HEK293 (cell line): Measurements from ENCODE around the gene C11orf58.

Experiments
- CTCF ChIA-PET: fragments of 350-600 bp; formaldehyde crosslinking; extraction: SDS; loops from one replicate; lab custom pipeline; 2021; ENCODE audit warnings: antibody characterized with exemption; lab: Yijun Ruan, JAX
- POLR2A ChIA-PET: fragments of 300-600 bp; formaldehyde crosslinking; extraction: SDS; loops from one replicate; lab custom pipeline; 2020; ENCODE audit warnings: antibody characterized with exemption, inconsistent platforms; lab: Yijun Ruan, JAX
- H3K27ac ChIP-seq: fragments of 200-500 bp; sonication (Bioruptor generic); 2 replicates; pipeline ENCODE4 v1.5.1; 2014; ENCODE audit warnings: low read depth, low read length, control low read depth, inconsistent platforms; ENCODE audit errors: extremely low read depth
- H3K36me3 ChIP-seq, 2 experiments: fragments of 200-500 bp in 1 of 2; sonication (Bioruptor generic) in 1 of 2; 1 replicate in 1 of 2; 2 replicates in 1 of 2; pipeline ENCODE4 v1.5.1; 2014 to 2017; ENCODE audit warnings: inconsistent platforms in 2 of 2, low read length in 2 of 2; ENCODE audit not compliant: control insufficient read depth in 2 of 2, insufficient read depth in 1 of 2
- H3K4me1 ChIP-seq: fragments of 200-500 bp; sonication (Bioruptor generic); 2 replicates; pipeline ENCODE4 v1.5.1; 2014; ENCODE audit warnings: mild to moderate bottlenecking, low read length, inconsistent platforms; ENCODE audit not compliant: control insufficient read depth, insufficient read depth
- H3K4me3 ChIP-seq: 2 replicates; pipeline ENCODE4 v1.5.1; 2011; ENCODE audit warnings: low read depth, mild to moderate bottlenecking, control low read depth, low read length, moderate library complexity
- H3K9me3 ChIP-seq: fragments of 200-500 bp; sonication (Bioruptor generic); 2 replicates; pipeline ENCODE4 v1.5.1; 2014; ENCODE audit warnings: low read depth, low read length, inconsistent platforms; ENCODE audit not compliant: control insufficient read depth, insufficient read depth
- BCL11B ChIP-seq: fragments of 450-650 bp; formaldehyde crosslinking; IDR thresholded peaks from 2 replicates; pipeline ENCODE4 v1.5.1; 2016; ENCODE audit warnings: low read depth, missing biosample characterization, missing genetic modification characterization
- FEZF1 ChIP-seq: fragments of 450-650 bp; formaldehyde crosslinking; IDR thresholded peaks from 2 replicates; pipeline ENCODE4 v1.5.1; 2016; ENCODE audit warnings: missing biosample characterization, missing genetic modification characterization
- KLF1 ChIP-seq: fragments of 450-650 bp; formaldehyde crosslinking; IDR thresholded peaks from 2 replicates; pipeline ENCODE4 v1.5.1; 2016; ENCODE audit warnings: missing biosample characterization, missing genetic modification characterization
- WT1 ChIP-seq: fragments of 450-650 bp; formaldehyde crosslinking; IDR thresholded peaks from 2 replicates; pipeline ENCODE4 v1.5.1; 2016; ENCODE audit warnings: missing biosample characterization, missing genetic modification characterization
- ZBTB10 ChIP-seq: fragments of 450-650 bp; formaldehyde crosslinking; IDR thresholded peaks from 2 replicates; pipeline ENCODE4 v1.5.1; 2016; ENCODE audit warnings: missing biosample characterization, missing genetic modification characterization
- ZBTB26 ChIP-seq: fragments of 450-650 bp; formaldehyde crosslinking; optimal IDR thresholded peaks from 2 replicates; pipeline ENCODE3; 2016; ENCODE audit warnings: missing biosample characterization, mild to moderate bottlenecking, missing genetic modification characterization
- ZNF19 ChIP-seq: fragments of 450-650 bp; formaldehyde crosslinking; IDR thresholded peaks from 2 replicates; pipeline ENCODE4; 2016; ENCODE audit warnings: missing biosample characterization, missing genetic modification characterization, low read depth
- ZNF24 ChIP-seq: fragments of 450-650 bp; formaldehyde crosslinking; IDR thresholded peaks from 2 replicates; pipeline ENCODE4 v1.5.1; 2016; ENCODE audit warnings: missing biosample characterization, missing genetic modification characterization
- ZNF529 ChIP-seq: fragments of 450-650 bp; formaldehyde crosslinking; IDR thresholded peaks from 2 replicates; pipeline ENCODE4 v1.5.1; 2017; ENCODE audit warnings: missing genetic modification characterization, missing biosample characterization; ENCODE audit not compliant: insufficient replicate concordance
- ZNF623 ChIP-seq: fragments of 450-650 bp; formaldehyde crosslinking; IDR thresholded peaks from 2 replicates; pipeline ENCODE4 v1.5.1; 2016; ENCODE audit warnings: missing biosample characterization, missing genetic modification characterization
- ZNF677 ChIP-seq: fragments of 450-650 bp; IDR thresholded peaks from 2 replicates; pipeline ENCODE4 v1.5.0; 2018; ENCODE audit warnings: missing biosample characterization, mild to moderate bottlenecking, missing genetic modification characterization, moderate library complexity
- ZNF747 ChIP-seq: fragments of 450-650 bp; formaldehyde crosslinking; IDR thresholded peaks from 2 replicates; pipeline ENCODE4 v1.5.1; 2016; ENCODE audit warnings: missing biosample characterization, missing genetic modification characterization
- ZNF768 ChIP-seq: fragments of 450-650 bp; formaldehyde crosslinking; IDR thresholded peaks from 2 replicates; pipeline ENCODE4 v1.5.1; 2018; ENCODE audit warnings: missing biosample characterization, mild to moderate bottlenecking, missing genetic modification characterization
- ZNF791 ChIP-seq: fragments of 450-650 bp; formaldehyde crosslinking; IDR thresholded peaks from 2 replicates; pipeline ENCODE4 v1.5.1; 2016; ENCODE audit warnings: missing biosample characterization, missing genetic modification characterization
- TF ChIP-seq, protein P1 (sequence below): fragments of 450-650 bp; formaldehyde crosslinking; IDR thresholded peaks from 2 replicates; pipeline ENCODE4 v1.5.1; 2016; ENCODE audit warnings: missing biosample characterization, missing genetic modification characterization, borderline replicate concordance
- TF ChIP-seq, protein P2 (sequence below): fragments of 450-650 bp; formaldehyde crosslinking; IDR thresholded peaks from 2 replicates; pipeline ENCODE4 v1.5.1; 2016; ENCODE audit warnings: missing biosample characterization, missing genetic modification characterization, borderline replicate concordance
- TF ChIP-seq, protein P3 (sequence below): fragments of 450-650 bp; formaldehyde crosslinking; IDR thresholded peaks from 2 replicates; pipeline ENCODE4 v1.5.1; 2016; ENCODE audit warnings: missing biosample characterization, missing genetic modification characterization, low read depth

The C11orf58 gene

GRCh38 chr11:16775614-16776283 is 37.3 kb downstream of the C11orf58 start:
- H3K27ac ChIP-seq, result no peak overlapping the region
- H3K4me3 ChIP-seq, result no peak overlapping the region
- ChIA-PET POLR2A (no interaction called here), CTCF (interaction anchor here (1.1 to 4.7 kb wide), 3 partner anchors 10 to 12 kb away, joined by 4 to 32 read pairs (median 6); no protein-coding TSS in a partner anchor)
- no peaks in the 10 kb centered on the region for H3K9me3 ChIP-seq
- no peaks in the 10 kb centered on the region for H3K36me3 ChIP-seq
- no peak for TF ChIP-seq ZBTB10 (tag by site-specific recombination)
- TF ChIP-seq KLF1 (tag by site-specific recombination), result no peak
- TF ChIP-seq WT1, result no peak
- no peak for TF ChIP-seq ZNF529 (tag by site-specific recombination)
- TF ChIP-seq ZNF768, result no peak
- TF ChIP-seq ZNF747, result no peak
- H3K4me1 ChIP-seq, result no peaks in the 10 kb centered on the region

DNA sequence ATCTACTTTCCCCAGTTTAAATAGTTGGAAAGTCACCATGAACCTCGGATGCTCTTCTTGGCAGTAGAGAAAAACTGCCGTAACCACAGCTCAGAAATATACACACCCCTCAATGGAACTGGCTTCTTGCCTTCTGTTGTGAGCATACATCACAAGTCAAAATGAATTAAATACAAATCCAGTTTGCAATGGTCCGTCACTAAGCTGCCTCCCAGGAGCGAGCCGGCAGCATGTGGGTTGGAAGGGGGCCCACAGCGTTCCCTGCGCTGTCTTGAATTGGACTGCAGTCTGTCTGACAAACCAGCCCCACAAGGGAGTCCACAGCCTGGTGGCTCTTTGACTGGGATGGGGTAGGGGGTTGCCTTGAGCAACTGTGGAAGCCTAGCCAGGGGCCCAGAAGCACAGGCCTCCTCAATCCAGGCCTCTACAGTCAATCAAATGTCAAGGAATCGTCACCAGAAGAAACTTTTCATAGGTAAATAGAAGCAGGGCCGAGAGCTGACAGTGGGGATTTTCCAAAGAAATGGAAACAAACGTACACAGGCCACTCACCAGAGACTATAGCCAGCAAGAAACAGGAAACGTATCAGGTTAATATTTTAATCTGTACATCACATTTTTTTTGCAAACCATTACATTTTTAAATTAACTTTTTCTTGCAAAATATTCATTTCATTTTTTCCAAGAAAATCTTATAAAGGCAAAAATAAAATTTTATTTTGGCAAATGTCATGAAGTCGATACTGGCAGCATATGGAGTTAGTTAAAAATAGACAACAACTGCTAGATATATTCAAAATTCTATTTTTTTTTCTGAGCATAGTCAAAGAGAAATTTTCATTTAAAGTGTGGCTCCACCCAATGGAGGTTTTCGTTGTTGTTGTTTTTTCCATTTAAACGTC is 38.5 kb downstream of the C11orf58 start:
- ChIA-PET POLR2A (no interaction called here), CTCF (interaction anchor here (0.8 to 1.2 kb wide), 3 partner anchors 9 to 108 kb away, joined by 4 to 6 read pairs (median 4); no protein-coding TSS in a partner anchor)
- Histone ChIP-seq H3K4me1 (no peaks in the 10 kb centered on the region), H3K9me3 (no peaks in the 10 kb centered on the region), H3K4me3 (no peak overlapping the region), H3K36me3 (no peaks in the 10 kb centered on the region), H3K27ac (no peak overlapping the region)
- no peak for TF ChIP-seq ZNF791
- TF ChIP-seq ZNF24, result no peak
- TF ChIP-seq, protein P1, sequence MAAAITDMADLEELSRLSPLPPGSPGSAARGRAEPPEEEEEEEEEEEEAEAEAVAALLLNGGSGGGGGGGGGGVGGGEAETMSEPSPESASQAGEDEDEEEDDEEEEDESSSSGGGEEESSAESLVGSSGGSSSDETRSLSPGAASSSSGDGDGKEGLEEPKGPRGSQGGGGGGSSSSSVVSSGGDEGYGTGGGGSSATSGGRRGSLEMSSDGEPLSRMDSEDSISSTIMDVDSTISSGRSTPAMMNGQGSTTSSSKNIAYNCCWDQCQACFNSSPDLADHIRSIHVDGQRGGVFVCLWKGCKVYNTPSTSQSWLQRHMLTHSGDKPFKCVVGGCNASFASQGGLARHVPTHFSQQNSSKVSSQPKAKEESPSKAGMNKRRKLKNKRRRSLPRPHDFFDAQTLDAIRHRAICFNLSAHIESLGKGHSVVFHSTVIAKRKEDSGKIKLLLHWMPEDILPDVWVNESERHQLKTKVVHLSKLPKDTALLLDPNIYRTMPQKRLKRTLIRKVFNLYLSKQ (tag by site-specific recombination), result no peak
- TF ChIP-seq, protein P2, sequence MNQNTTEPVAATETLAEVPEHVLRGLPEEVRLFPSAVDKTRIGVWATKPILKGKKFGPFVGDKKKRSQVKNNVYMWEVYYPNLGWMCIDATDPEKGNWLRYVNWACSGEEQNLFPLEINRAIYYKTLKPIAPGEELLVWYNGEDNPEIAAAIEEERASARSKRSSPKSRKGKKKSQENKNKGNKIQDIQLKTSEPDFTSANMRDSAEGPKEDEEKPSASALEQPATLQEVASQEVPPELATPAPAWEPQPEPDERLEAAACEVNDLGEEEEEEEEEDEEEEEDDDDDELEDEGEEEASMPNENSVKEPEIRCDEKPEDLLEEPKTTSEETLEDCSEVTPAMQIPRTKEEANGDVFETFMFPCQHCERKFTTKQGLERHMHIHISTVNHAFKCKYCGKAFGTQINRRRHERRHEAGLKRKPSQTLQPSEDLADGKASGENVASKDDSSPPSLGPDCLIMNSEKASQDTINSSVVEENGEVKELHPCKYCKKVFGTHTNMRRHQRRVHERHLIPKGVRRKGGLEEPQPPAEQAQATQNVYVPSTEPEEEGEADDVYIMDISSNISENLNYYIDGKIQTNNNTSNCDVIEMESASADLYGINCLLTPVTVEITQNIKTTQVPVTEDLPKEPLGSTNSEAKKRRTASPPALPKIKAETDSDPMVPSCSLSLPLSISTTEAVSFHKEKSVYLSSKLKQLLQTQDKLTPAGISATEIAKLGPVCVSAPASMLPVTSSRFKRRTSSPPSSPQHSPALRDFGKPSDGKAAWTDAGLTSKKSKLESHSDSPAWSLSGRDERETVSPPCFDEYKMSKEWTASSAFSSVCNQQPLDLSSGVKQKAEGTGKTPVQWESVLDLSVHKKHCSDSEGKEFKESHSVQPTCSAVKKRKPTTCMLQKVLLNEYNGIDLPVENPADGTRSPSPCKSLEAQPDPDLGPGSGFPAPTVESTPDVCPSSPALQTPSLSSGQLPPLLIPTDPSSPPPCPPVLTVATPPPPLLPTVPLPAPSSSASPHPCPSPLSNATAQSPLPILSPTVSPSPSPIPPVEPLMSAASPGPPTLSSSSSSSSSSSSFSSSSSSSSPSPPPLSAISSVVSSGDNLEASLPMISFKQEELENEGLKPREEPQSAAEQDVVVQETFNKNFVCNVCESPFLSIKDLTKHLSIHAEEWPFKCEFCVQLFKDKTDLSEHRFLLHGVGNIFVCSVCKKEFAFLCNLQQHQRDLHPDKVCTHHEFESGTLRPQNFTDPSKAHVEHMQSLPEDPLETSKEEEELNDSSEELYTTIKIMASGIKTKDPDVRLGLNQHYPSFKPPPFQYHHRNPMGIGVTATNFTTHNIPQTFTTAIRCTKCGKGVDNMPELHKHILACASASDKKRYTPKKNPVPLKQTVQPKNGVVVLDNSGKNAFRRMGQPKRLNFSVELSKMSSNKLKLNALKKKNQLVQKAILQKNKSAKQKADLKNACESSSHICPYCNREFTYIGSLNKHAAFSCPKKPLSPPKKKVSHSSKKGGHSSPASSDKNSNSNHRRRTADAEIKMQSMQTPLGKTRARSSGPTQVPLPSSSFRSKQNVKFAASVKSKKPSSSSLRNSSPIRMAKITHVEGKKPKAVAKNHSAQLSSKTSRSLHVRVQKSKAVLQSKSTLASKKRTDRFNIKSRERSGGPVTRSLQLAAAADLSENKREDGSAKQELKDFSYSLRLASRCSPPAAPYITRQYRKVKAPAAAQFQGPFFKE (tag by site-specific recombination), result no peak
- TF ChIP-seq, protein P3, sequence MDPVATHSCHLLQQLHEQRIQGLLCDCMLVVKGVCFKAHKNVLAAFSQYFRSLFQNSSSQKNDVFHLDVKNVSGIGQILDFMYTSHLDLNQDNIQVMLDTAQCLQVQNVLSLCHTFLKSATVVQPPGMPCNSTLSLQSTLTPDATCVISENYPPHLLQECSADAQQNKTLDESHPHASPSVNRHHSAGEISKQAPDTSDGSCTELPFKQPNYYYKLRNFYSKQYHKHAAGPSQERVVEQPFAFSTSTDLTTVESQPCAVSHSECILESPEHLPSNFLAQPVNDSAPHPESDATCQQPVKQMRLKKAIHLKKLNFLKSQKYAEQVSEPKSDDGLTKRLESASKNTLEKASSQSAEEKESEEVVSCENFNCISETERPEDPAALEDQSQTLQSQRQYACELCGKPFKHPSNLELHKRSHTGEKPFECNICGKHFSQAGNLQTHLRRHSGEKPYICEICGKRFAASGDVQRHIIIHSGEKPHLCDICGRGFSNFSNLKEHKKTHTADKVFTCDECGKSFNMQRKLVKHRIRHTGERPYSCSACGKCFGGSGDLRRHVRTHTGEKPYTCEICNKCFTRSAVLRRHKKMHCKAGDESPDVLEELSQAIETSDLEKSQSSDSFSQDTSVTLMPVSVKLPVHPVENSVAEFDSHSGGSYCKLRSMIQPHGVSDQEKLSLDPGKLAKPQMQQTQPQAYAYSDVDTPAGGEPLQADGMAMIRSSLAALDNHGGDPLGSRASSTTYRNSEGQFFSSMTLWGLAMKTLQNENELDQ (tag by site-specific recombination), result no peak
- no peak for TF ChIP-seq ZNF623 (tag by site-specific recombination)
- TF ChIP-seq FEZF1 (tag by site-specific recombination), result no peak
- no peak for TF ChIP-seq ZBTB26 (tag by site-specific recombination)
- TF ChIP-seq ZNF19 (tag by site-specific recombination), result no peak
- no peak for TF ChIP-seq ZNF677 (tag by site-specific recombination)
- TF ChIP-seq BCL11B, result no peak
